Uterus (tissue), 2 donors: Measurements from ENCODE around the gene MEMO1.

Experiments
- POLR2A ChIP-seq, 2 donors: fragments of 450-650 bp; IDR thresholded peaks; one replicate each; pipeline ENCODE4 v1.6.1; 2016; ENCODE audit warnings: antibody characterized with exemption in 2 of 2, mild to moderate bottlenecking in 1 of 2, moderate library complexity in 1 of 2
- TF ChIP-seq, protein P1 (sequence below), 4 experiments: fragments of 200-600 bp in 2 of 4; fragments of 450-650 bp in 2 of 4; sonication (generic) in 2 of 4; IDR thresholded peaks; one replicate each; pipeline ENCODE4 v1.5.1; 2016 to 2019; ENCODE audit warnings: antibody characterized with exemption in 4 of 4, mild to moderate bottlenecking in 2 of 4, moderate library complexity in 1 of 4

- TF ChIP-seq, protein P1, sequence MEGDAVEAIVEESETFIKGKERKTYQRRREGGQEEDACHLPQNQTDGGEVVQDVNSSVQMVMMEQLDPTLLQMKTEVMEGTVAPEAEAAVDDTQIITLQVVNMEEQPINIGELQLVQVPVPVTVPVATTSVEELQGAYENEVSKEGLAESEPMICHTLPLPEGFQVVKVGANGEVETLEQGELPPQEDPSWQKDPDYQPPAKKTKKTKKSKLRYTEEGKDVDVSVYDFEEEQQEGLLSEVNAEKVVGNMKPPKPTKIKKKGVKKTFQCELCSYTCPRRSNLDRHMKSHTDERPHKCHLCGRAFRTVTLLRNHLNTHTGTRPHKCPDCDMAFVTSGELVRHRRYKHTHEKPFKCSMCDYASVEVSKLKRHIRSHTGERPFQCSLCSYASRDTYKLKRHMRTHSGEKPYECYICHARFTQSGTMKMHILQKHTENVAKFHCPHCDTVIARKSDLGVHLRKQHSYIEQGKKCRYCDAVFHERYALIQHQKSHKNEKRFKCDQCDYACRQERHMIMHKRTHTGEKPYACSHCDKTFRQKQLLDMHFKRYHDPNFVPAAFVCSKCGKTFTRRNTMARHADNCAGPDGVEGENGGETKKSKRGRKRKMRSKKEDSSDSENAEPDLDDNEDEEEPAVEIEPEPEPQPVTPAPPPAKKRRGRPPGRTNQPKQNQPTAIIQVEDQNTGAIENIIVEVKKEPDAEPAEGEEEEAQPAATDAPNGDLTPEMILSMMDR (IDR thresholded peaks at IDR 0.05): no peak
- TF ChIP-seq POLR2A (IDR thresholded peaks at IDR 0.05): no peak
Observed at GRCh38 chr2:31894656-31895055, 116.2 kb downstream of the MEMO1 start.
